Transverse colon (tissue), 4 donors: Measurements from ENCODE around the gene NUPR1. TPM values are rescaled to one million over a fixed set of nuclear protein-coding genes. Genes with fewer than 3 reads are reported as not detected.

Experiments
- DNase-seq: peaks from one replicate; pipeline ENCODE4 v3.0.0-alpha.2; 2019
- H3K27ac ChIP-seq, 4 donors: fragments of 200-600 bp; sonication (generic); 2 replicates each; pipeline ENCODE4 v1.5.1; 2016 to 2018; ENCODE audit warnings: inconsistent platforms in 4 of 4
- H3K27me3 ChIP-seq: fragments of 200-600 bp; sonication (generic); 2 replicates; pipeline ENCODE4 v1.5.1; 2017; ENCODE audit warnings: inconsistent platforms
- H3K36me3 ChIP-seq, 4 donors: fragments of 200-600 bp; sonication (generic); 2 replicates each; pipeline ENCODE4 v1.5.1; 2017 to 2019; ENCODE audit warnings: inconsistent platforms in 4 of 4
- H3K4me1 ChIP-seq, 4 donors: fragments of 200-600 bp; sonication (generic); 2 replicates each; pipeline ENCODE4 v1.5.1; 2017 to 2020; ENCODE audit warnings: inconsistent platforms in 4 of 4
- H3K4me3 ChIP-seq, 4 donors: fragments of 200-600 bp; sonication (generic); 1 replicate in 1 of 4; 2 replicates in 3 of 4; pipeline versions ENCODE4 v1.5.1 to v1.6.1; 2017 to 2019; ENCODE audit warnings: inconsistent platforms in 4 of 4
- H3K9me3 ChIP-seq, 2 donors: fragments of 200-600 bp; sonication (generic); 2 replicates each; pipeline ENCODE4 v1.5.1; 2017 to 2019; ENCODE audit warnings: inconsistent platforms in 2 of 2
- CTCF ChIP-seq, 5 experiments: fragments of 200-600 bp in 3 of 5; fragments of 450-650 bp in 2 of 5; sonication (generic) in 3 of 5; IDR thresholded peaks; 1 replicate in 2 of 5; 2 replicates in 3 of 5; pipeline ENCODE4 v1.5.1; 2016 to 2017; ENCODE audit warnings: antibody characterized with exemption in 5 of 5, inconsistent platforms in 3 of 5, mild to moderate bottlenecking in 2 of 5, moderate library complexity in 1 of 5
- EP300 ChIP-seq: sonication (generic); formaldehyde crosslinking; IDR thresholded peaks from one replicate; pipeline ENCODE4 v1.6.1; 2017; ENCODE audit warnings: antibody characterized with exemption, low read depth
- POLR2A ChIP-seq: fragments of 450-650 bp; IDR thresholded peaks from one replicate; pipeline ENCODE4 v1.6.1; 2016; ENCODE audit warnings: antibody characterized with exemption, mild to moderate bottlenecking, moderate library complexity
- POLR2AphosphoS5 ChIP-seq, 3 donors: sonication (generic); formaldehyde crosslinking; IDR thresholded peaks; one replicate each; pipeline ENCODE4 v1.6.1; 2016; ENCODE audit warnings: antibody characterized with exemption in 3 of 3
- WGBS, 2 donors: methylation state at CpG; one replicate each; pipeline ENCODE4 v1.1.5; 2018; ENCODE audit warnings: low coverage in 1 of 2; 5-methylcytosine and 5-hydroxymethylcytosine counted together
- in situ Hi-C, 4 donors: fragments of 200-750 bp; cut with MboI; loops; one replicate each; pipeline versions ENCODE4 v1.15.0 to v1.15.1; 2017; ENCODE audit warnings: low sequenced_read_pairs in 3 of 4, low pct_ligation_motif_present in 1 of 4, low pct_unique_long_range_greater_than_20kb in 1 of 4
- intact Hi-C: fragments of 100-400 bp; cut with DNase I; formaldehyde crosslinking; loops from one replicate; pipeline ENCODE4 v1.15.1; 2023; ENCODE audit warnings: low total_unique reads
- total RNA-seq, 4 donors: library from RNA; depleted of rRNA; stranded (reverse); fragments of >200 nt; gene quantifications; one replicate each; pipeline ENCODE4 v1.1.0, GENCODE V29; 2016

NUPR1 gene
- total RNA-seq, 4 donors from 2014 or later = 15.3 to 85.6 (median 23.6) TPM

- 69% methylated on average over 14 of the region's 14 CpGs; no CpG with 5 or more reads in 1 of the 2 donors for WGBS, 2 donors
Measured at GRCh38 chr16:28505489-28506137, 33.2 kb downstream of the NUPR1 start.

DNA sequence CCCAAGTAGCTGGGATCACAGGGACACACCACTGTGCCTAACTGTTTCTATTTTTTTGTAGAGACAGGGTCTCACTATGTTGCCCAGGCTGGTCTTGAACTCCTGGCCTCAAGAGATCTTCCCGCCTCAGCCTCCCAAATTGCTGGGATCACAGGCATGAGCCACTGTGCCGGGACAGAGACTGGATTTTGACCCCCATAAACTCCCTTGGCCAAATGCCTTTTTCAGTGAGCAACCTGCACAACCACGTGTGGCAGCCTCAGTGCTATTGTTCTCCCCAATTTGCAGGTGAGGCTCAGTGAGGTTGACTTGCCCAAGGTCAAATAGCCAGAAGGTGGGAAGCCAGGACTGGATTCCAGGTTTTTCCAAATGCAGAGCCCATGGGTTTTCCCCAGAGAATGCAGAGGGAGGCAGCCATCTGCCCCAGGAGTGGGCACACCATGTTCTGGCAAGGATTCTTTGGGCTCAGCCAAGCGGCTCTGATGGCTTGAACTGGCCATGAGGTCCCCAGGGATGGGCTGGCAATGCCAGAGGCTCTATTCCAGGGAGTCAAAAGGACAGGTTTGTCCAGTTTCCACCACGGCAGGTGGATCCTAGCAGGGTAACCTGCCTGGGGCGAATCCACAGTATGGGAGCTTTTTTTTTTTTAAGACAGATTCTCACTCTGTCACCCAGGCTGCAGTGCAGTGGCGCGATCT lies 33.9 kb downstream of the NUPR1 start:
- TF ChIP-seq CTCF (IDR thresholded peaks at IDR 0.05) (no peak), POLR2AphosphoS5 (IDR thresholded peaks at IDR 0.05) (no peak), POLR2A (no peak), EP300 (no peak)
- Histone ChIP-seq H3K4me1 (peaks cover 0 to 4% (median 0%) of the 10 kb centered on the region in 4 donors), H3K27ac (no peak overlapping the region), H3K4me3 (no peak overlapping the region), H3K9me3 (no peaks in the 10 kb centered on the region), H3K27me3 (no peaks in the 10 kb centered on the region), H3K36me3 (no peaks in the 10 kb centered on the region)
- no peak for DNase-seq
- intact Hi-C loops = no loop called here
- 51% methylated on average over 8 of the region's 8 CpGs; no CpG with 5 or more reads in 1 of the 2 donors for WGBS, 2 donors
- in situ Hi-C loops = no loop called here

More at GRCh38 chr16:28505489-28506137, 33.2 kb downstream of the NUPR1 start:
- H3K9me3 ChIP-seq = no peaks in the 10 kb centered on the region
- in situ Hi-C loops = no loop called here
- DNase-seq = no peak
- H3K27me3 ChIP-seq = no peaks in the 10 kb centered on the region
- TF ChIP-seq EP300 (no peak), POLR2AphosphoS5 (IDR thresholded peaks at IDR 0.05) (no peak), POLR2A (no peak), CTCF (IDR thresholded peaks at IDR 0.05) (no peak)
- intact Hi-C loops = no loop called here
- H3K36me3 ChIP-seq = no peaks in the 10 kb centered on the region
- H3K4me1 ChIP-seq = peaks cover 0 to 4% (median 0%) of the 10 kb centered on the region in 4 donors
- no peak overlapping the region for H3K4me3 ChIP-seq
- no peak overlapping the region for H3K27ac ChIP-seq

DNA sequence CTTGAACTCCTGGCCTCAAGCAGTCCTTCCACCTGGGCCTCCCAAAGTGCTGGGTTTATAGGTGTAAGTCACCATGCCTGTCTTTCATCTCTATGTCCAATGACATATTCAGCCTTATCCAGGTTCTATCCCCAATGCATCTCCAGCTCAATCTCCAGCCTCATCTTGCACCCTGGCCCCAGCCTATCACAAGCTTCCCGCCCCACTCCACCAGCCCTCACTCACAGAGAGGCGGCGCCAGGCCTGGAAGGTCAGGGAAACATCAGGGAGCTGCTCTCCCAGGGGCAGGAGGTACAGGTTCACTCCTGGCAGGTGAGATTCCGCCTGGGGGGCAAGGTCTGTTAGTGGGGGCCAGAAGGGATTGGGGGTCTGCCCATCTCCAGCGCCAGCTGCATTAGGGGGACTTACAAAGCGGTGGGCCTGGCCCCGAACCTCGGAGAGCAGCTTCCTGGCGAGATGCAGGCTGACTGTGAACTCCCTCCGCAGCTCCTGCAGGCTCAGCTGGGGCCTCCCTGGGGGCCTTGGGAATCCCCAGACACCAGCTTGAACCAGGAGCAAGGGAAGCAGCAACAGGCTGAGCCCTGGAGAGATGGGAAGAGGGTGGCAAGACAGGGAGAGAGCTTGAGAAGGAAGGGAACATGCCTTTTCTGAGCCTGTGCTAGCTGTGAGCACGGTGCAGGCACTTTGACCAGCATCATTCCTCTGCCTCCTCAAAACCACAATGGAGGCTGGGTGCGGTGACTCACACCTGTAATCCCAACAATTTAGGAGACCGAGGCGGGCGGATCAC lies 35.1 kb downstream of the NUPR1 start:
- Histone ChIP-seq H3K4me3 (no peak overlapping the region), H3K27me3 (no peaks in the 10 kb centered on the region), H3K36me3 (no peaks in the 10 kb centered on the region), H3K4me1 (peaks cover 0 to 4% (median 0%) of the 10 kb centered on the region in 4 donors), H3K9me3 (no peaks in the 10 kb centered on the region), H3K27ac (no peak overlapping the region)
- TF ChIP-seq POLR2AphosphoS5 (IDR thresholded peaks at IDR 0.05) = no peak
- no peak for TF ChIP-seq CTCF (IDR thresholded peaks at IDR 0.05)
- TF ChIP-seq POLR2A = no peak
- no peak for TF ChIP-seq EP300
- no peak for DNase-seq
- WGBS, 2 donors = 83 to 93% methylated on average over 6 to 14 of the region's 15 CpGs
- intact Hi-C loops (no loop called here), in situ Hi-C loops (no loop called here)

DNA sequence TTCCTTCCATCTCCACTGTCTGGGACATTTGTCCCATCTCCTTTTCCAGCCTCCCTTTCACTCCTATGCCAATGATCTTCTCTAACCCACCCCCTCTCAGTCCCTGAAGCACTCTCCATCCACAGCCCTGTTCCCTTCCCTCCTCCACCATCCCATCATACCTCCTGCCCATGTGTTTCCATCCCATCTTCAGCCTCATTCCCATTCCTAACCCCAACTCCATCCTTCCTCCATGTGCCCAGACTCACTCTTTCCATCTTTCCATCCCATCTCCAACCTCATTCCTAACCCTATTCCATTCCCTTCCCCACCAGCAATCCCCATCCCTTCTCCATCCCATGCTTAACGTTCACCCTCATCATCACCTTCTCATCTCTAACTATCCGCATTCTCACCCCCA lies 36.5 kb downstream of the NUPR1 start:
- Histone ChIP-seq H3K27ac (no peak overlapping the region), H3K36me3 (no peaks in the 10 kb centered on the region), H3K4me3 (no peak overlapping the region), H3K9me3 (no peaks in the 10 kb centered on the region), H3K27me3 (no peaks in the 10 kb centered on the region), H3K4me1 (peaks cover 0 to 4% (median under 1%) of the 10 kb centered on the region in 4 donors)
- in situ Hi-C loops = no loop called here
- intact Hi-C loops = no loop called here
- no peak for TF ChIP-seq CTCF (IDR thresholded peaks at IDR 0.05)
- TF ChIP-seq POLR2AphosphoS5 (IDR thresholded peaks at IDR 0.05) = no peak
- no peak for TF ChIP-seq EP300
- no peak for TF ChIP-seq POLR2A
- 88 to 90% methylated on average over 2 of the region's 2 CpGs for WGBS, 2 donors
- no peak for DNase-seq
